Cortex of kidney (tissue), 1 donor: ENCODE measurements around the gene PHF12.

Experiments
- DNase-seq: peaks from one replicate; lab custom pipeline; 2025; lab: John Stamatoyannopoulos, UW

PHF12 gene

GRCh38 chr17:28975031-28975430 is 23.7 kb upstream of the PHF12 start:
- DNase-seq = no peak

DNA sequence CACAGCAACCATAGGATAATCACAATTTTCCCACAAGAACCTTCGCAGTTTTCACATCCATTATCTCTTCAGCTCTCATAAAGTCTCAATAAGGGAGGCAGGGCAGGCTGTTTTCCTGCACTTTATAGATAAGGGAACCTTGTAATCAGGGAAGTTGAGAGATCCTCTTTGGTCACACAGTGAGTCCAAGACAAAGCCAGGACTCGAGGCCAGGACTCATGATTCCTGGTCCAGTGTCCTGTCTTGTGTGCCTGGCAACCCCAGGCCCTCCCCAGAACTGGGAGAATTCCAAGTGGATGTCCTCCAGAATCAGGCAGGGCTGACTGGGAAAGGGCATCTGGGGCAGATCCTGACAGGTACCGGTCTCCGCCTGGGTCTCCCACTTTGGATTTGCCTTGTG is 23.1 kb upstream of the PHF12 start:
- no peak for DNase-seq

- DNase-seq = no peak
Measured at GRCh38 chr17:28973425-28973824, 22.1 kb upstream of the PHF12 start.

DNA sequence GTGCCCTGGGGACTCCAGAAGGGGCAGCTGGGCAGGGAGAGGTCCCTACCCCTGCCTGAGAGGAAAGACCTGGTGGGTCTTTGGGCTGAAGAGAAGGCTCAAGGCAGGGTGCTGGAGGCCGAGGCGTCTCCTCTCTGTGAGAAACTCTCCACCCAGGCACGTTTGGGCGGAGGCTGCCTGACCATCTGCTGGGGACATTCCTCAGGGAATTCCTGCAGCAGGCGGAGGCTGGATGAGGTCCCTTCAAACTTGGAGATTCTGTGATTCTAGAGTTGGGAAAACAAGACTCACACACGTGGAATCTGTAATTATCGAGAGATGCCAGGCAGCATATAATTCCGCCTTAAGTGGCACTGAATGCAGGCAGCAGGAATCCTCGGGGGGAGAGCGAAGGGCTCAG is 21.1 kb upstream of the PHF12 start:
- DNase-seq = no peak

GRCh38 chr17:28970879-28971278 is 19.6 kb upstream of the PHF12 start:
- no peak for DNase-seq

DNA sequence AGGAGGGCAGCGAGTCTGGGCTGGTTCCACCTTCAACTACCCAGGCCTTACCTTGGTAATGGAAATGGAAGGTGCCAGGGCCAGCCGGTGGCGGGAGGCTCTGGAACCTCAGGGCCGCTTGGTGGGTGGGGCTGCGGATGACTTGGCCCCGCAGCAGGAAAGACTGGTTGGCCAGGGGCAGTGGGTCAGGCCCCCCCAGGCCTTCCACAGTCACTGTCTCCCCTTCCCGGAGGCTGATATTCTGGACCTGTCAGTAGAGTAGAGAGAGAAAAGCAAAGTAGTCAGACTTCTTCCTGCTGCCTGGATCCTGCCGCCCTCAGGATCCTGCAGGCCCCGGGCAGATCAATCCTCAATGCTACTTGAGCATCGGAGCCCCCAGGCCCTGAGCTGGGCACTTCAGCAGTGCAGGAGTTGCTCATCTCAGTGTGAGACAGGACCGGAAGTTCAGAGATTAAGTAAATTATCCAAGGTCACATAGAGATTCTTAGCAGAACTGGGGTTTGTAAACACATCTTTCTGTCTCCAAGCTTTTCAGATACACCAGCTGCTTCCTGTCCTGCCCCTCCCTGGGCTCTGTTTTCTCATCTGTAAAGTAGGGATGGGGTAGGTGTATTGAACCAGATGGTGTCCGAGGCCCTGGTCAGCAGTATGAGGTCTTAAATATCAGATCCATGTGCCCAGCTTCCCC is 18.5 kb upstream of the PHF12 start:
- DNase-seq = no peak

DNA sequence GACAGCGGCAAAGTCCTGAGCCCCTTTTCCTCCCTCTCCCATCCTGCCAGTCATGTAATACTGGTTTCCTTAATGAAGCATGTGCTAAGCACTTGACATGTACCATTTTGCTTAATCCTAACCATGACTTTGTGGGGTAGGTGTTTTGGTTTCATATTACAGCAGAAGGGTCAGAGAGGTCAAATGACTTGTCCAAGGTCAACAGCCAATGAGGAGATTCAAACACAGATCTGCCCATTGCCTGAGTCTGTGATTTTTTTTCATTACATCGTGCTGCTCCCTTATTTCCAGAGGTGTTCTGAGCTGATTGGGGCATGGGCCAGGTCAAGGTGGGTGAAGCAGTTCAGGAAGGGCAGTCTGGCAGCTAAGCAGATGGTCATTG is 17.6 kb upstream of the PHF12 start:
- DNase-seq = no peak

DNA sequence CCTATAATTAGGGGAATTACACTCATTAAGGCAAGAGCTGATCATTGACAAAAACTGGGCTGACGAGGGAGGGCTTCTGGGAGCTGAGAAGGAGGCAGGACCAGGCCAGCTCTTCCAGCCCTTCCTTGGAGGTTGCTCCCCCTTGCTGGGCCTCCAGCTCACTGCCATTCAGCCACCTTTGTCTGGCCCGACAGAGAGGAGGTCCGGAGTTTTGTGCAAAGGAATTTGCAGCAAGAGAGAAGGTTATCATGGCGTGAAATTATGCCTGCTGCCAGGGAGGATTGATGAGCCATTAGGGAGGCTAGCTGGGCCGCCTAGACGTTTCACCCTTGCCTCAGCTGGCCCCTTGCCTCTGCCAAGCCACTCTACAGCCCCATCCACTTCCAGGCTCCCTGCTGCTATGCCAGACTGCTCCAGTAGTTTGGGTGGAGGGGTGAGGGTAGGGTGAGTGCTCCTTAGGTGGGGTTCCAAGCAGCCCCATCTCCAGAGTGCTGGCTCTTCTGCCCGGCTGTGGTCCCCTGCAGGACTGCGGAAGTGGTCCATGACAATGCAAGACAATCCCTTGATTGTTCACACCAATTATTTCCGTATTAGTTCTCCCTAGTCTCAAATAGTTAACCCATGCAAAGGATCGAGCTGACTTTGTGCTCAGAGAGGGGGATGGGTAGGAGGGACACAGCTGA is 17.1 kb upstream of the PHF12 start:
- DNase-seq = no peak

DNA sequence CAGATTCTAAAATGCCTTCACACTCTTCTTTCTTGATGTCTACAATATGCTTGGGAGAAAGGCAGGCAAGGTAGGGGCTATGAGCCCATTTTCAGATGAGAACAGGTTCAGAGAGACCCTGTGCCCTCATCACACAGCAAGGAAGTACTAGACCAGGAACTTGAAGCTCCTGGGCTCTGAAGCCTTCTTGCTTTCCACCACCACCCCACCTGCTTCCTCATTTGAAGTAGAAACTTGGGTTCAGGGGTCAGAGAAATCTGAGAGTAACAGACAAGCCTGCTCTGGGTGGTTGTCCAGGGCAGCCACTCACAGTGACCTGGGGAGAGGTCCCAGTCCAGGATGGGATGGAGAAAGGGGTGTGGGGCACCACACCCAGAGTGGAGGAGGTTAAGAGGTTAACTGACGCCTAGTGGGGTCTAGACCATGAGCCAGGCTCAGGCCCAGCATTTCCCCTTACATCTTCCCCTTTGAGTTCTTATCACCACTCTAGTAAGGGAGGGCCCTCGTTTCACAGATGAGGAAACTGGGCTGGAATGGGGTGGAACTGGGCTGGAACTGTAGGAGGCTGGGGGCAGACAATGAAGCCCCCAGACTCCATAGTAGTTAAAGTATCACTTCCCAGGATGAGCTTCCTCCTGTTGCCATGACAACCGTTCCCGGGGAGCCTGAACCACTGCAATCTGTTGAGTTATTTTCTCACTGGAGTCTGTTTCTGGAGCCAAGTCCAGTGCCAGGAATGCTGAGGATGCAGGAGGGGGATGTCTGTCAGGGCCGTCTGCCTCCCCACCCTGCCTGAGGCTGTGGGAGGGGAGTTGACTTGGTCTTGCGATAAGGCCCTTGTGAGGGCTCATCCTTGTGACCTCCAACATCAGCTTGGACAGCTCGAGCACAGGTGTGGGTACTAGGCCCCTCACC is 16.2 kb upstream of the PHF12 start:
- no peak for DNase-seq

GRCh38 chr17:28963841-28964240 is 12.5 kb upstream of the PHF12 start:
- DNase-seq = no peak

DNA sequence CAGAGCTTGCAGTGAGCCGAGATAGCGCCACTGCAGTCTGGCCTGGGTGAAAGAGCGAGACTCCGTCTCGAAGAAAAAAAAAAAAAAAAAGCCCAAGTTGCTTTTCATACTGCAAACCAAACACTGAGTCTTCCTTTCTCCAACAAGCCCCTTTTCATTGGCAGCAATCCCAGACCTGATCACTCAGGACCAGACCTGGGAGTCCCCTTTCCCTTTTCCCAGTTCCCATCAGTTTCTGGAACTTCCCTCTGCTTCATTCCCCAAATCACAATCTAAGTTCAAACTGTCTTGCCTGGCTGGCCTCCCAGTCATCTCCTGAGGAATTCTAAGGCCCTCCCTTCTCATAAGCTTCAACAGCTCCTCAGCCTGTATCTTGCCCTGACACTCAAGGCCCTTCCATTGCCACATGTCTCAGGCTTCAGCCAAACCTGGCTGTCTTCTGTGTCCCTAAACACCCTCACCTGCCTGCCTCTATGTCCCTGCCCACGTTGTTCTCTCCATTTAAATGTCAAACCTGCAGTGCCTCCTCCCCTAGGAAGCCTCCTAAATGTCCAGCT is 11.8 kb upstream of the PHF12 start:
- no peak for DNase-seq

- no peak for DNase-seq
Measured at GRCh38 chr17:28961391-28961790, 10.1 kb upstream of the PHF12 start.

- DNase-seq = no peak
Measured at GRCh38 chr17:28960256-28961061, 9.1 kb upstream of the PHF12 start.

GRCh38 chr17:28959471-28959871 is 8.2 kb upstream of the PHF12 start:
- no peak for DNase-seq

GRCh38 chr17:28958820-28959455 is 7.6 kb upstream of the PHF12 start:
- no peak for DNase-seq

DNA sequence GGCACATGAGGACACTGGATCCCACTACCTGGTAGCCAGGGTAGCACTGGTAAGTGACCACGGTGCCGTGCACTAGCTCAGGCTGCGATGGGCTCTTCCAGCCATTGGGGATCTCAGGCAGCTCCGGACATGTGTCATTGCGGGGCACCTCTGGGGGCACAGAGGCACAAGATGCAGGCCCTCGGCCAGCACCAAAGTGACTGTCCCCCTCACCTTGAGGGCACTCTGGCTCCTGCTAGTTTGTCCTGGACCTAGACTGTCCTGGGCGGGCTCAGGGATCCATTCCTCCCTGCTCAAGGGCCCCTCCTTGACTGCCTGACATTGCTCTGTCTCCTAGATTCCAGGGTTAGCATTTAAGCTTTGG is 6.7 kb upstream of the PHF12 start:
- DNase-seq = no peak

- DNase-seq = no peak
Measured at GRCh38 chr17:28957277-28957991, 6.1 kb upstream of the PHF12 start.

DNA sequence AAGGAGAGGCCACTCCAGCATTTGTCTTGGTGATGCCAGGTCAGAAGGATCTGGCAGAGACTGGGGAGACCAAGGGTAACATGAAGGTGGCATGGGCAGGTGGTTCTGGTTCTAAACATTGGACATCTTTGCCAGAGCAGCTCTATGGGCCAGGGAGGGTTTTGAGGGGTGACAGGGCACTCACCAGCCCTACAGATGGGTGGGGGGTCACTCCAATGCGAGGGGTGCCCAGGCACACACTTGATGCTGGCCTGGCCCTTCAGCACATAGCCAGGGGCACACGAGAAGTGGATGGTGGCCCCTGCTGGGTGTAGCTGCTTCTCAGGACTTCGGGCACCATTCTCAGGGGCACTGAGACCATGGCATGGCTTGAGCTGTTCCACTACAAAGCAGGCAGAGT is 5.5 kb upstream of the PHF12 start:
- DNase-seq = no peak

DNA sequence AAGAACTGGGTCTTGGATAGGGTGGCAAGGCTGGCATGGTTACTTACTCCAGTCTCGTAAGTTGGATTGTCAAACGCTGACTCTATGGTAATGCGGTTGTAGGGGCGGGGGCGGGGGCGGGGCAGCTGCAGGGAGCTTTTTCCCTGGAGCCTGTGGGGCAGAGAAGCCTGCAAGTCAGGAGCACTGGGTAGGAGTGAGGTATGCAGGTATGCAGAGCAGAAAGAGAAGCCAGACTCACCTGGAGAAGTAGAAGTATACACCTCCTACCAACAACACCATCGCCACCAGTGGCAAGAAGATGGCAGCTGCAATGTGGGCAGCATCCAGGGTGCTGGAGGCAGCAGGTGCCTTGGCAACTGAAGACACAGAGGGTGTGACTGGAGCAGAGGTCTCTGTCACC is 4.8 kb upstream of the PHF12 start:
- no peak for DNase-seq

DNA sequence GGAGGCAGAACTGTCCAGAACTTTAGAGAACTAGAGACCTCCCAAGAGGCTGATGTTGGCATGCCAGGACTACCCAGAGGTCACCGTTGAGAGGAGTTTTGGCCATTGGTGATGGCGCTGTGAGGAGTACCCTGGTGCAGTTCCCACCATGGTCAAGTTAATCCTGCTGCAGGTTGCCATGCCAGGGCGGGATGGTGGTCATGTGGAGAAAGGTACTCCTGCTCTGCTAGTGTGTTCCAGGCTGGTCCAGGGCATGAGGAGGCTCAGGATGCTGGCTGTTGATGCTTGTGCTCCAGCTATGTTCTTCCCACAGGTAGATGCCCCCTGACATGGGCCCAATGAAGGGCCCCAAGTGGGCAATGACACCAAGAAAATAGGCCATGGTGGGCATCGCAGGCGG is 4.1 kb upstream of the PHF12 start:
- no peak for DNase-seq

- no peak for DNase-seq
Measured at GRCh38 chr17:28954886-28955285, 3.6 kb upstream of the PHF12 start.
